ENCODE results near the gene CYB561D1.

Gene CYB561D1

GRCh38 chr1:109479901-109480300, 14.0 kb upstream of the CYB561D1 start:
- no peak for DNase-seq (ENCODE audit: low read depth in 3 of 3, low spot score in 1 of 3)

GRCh38 chr1:109481646-109482045, 12.2 kb upstream of the CYB561D1 start:
- no peak for DNase-seq (ENCODE audit: low read depth in 3 of 3, low spot score in 1 of 3)

GRCh38 chr1:109482242-109482641, 11.7 kb upstream of the CYB561D1 start:
- no peak for DNase-seq (ENCODE audit: low read depth in 3 of 3, low spot score in 1 of 3)

- DNase-seq (ENCODE audit: low read depth in 3 of 3, low spot score in 1 of 3): no peak
Measured at GRCh38 chr1:109482791-109483671, 10.9 kb upstream of the CYB561D1 start.

GRCh38 chr1:109483672-109484518, 10.0 kb upstream of the CYB561D1 start, which contains the start of gene ATXN7L2:
ATXN7L2 (plus strand) TSS chr1:109483905; CDS start chr1:109483954, 49 bp downstream.
- DNase-seq (ENCODE audit: low read depth in 3 of 3, low spot score in 1 of 3): peak; percentile 83 to 91 (median 86)

GRCh38 chr1:109484519-109484975, 9.3 kb upstream of the CYB561D1 start:
- DNase-seq (ENCODE audit: low read depth in 3 of 3, low spot score in 1 of 3): no peak

- DNase-seq (ENCODE audit: low read depth in 3 of 3, low spot score in 1 of 3): no peak
Measured at GRCh38 chr1:109485001-109485400, 8.9 kb upstream of the CYB561D1 start.

GRCh38 chr1:109487261-109487660, 6.6 kb upstream of the CYB561D1 start:
- DNase-seq (ENCODE audit: low read depth in 3 of 3, low spot score in 1 of 3): no peak

GRCh38 chr1:109488201-109488600, 5.7 kb upstream of the CYB561D1 start:
- no peak for DNase-seq (ENCODE audit: low read depth in 3 of 3, low spot score in 1 of 3)

GRCh38 chr1:109488696-109489095, 5.2 kb upstream of the CYB561D1 start:
- no peak for DNase-seq (ENCODE audit: low read depth in 3 of 3, low spot score in 1 of 3)

GRCh38 chr1:109490029-109490933, 3.6 kb upstream of the CYB561D1 start:
- DNase-seq (ENCODE audit: low read depth in 3 of 3, low spot score in 1 of 3): peak in 2 of 3 donors; percentile 50 to 60

- DNase-seq (ENCODE audit: low read depth in 3 of 3, low spot score in 1 of 3): no peak
Measured at GRCh38 chr1:109490934-109491302, 3.0 kb upstream of the CYB561D1 start.

GRCh38 chr1:109491372-109491771, 2.5 kb upstream of the CYB561D1 start:
- no peak for DNase-seq (ENCODE audit: low read depth in 3 of 3, low spot score in 1 of 3)

- no peak for DNase-seq (ENCODE audit: low read depth in 3 of 3, low spot score in 1 of 3)
Measured at GRCh38 chr1:109492779-109493178, 1.1 kb upstream of the CYB561D1 start.

- no peak for DNase-seq (ENCODE audit: low read depth in 3 of 3, low spot score in 1 of 3)
Measured at GRCh38 chr1:109493227-109493626, 667 bp upstream of the CYB561D1 start.

- DNase-seq (ENCODE audit: low read depth in 3 of 3, low spot score in 1 of 3): no peak
Measured at GRCh38 chr1:109495738-109496137, 1.8 kb downstream of the CYB561D1 start.

- no peak for DNase-seq (ENCODE audit: low read depth in 3 of 3, low spot score in 1 of 3)
Measured at GRCh38 chr1:109497449-109498160, 3.7 kb downstream of the CYB561D1 start.

GRCh38 chr1:109498161-109498801, 4.4 kb downstream of the CYB561D1 start:
- no peak for DNase-seq (ENCODE audit: low read depth in 3 of 3, low spot score in 1 of 3)

GRCh38 chr1:109499081-109499480, 5.2 kb downstream of the CYB561D1 start:
- no peak for DNase-seq (ENCODE audit: low read depth in 3 of 3, low spot score in 1 of 3)
